ENCODE measurements around the gene MIPOL1.
A peak's percentile ranks its signal among the peaks of the same experiment; 100 is the strongest.
"Not testable (repeated sequence)": the region's sequence is repeated elsewhere in the genome, so short reads cannot be mapped to it uniquely, and the experiment has no call there.

MIPOL1 gene, protein sequence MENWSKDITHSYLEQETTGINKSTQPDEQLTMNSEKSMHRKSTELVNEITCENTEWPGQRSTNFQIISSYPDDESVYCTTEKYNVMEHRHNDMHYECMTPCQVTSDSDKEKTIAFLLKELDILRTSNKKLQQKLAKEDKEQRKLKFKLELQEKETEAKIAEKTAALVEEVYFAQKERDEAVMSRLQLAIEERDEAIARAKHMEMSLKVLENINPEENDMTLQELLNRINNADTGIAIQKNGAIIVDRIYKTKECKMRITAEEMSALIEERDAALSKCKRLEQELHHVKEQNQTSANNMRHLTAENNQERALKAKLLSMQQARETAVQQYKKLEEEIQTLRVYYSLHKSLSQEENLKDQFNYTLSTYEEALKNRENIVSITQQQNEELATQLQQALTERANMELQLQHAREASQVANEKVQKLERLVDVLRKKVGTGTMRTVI

DNA sequence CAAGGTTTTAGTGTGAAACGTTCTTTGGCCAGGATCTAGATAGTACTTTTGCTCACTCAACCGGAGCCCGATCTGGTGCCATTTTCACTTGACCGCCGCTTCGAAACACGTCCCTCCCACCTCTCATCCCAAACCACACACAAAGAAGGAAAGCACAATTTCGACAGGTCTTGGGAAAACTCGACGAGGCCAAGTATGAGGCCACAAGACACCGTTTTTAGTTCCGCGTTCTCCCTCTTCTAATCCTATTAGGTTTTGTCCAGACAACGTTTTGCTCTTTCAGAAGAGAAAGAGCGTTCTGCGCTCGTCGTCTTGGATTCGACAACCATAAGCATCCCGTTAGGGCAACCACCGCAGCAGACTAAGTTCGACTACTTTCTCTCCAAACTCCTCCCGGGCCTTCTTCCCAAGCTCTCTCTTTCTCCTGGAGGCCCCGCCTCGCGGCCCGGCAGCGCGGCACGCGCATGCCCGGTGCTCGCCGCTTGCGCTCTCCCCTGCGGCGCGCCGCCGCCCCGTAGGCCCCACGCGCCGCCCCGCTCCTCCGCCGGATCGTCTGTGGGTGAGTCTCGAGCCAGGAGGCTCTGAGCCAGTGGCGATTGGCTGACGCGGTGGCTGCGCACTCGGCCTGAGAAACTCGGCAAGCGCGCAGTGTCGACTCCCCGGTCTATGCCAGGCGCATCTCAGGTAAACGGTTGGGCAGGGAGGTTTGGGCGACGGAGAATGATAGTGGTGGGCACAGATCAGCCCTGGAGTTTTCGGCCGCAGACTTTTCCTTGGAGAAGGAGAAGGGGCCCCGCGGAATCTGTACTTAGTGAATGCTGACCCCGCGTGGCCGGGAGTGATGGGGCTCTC lies at the start of gene MIPOL1:
TSS of gene MIPOL1 (plus strand) at position 517 of the 852 bp plus-strand sequence. CDS start 49,952 bp downstream, outside the sequence.
- peak; percentile 84 for DNase-seq (ENCODE audit: low read depth, low spot score)

DNA sequence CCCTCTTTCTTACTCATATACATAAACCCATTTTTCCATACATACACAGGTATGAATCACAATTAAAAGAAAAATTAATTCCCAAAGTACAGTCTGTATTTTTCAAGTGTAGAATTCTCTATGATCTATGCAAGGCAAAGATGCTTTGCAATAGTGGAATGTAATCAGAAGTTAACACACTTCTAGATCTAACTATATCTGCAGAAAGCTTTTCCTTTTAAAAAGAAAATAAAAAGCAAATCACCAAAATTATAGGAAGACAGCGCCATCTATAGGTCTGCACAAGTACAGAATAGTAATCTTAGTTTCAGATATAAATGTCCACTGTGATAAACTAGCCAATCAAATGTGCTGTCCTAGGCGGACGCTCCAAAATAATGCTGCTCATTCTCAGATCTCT lies 47.3 kb upstream of the MIPOL1 start:
- DNase-seq (ENCODE audit: low read depth, low spot score): no peak

DNA sequence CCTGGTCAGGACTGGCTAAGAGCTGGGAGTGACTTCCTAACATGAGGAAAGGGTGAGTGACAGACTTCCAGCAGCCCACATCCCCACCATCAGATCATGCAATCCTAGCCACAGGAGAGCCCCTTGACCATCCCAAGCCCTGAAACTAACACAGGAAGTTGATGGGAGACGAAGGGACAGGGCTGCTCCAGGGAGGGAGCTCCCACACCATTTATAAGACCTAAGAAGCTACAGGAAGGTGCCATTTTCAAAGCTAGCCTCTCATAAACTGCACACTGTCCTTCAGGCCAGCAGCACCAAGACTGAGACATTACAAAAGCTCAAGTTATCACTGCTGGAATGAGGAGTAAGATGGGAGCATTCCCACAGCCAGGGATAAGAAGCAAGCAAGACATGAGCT lies 44.7 kb upstream of the MIPOL1 start:
- DNase-seq (ENCODE audit: low read depth, low spot score): no peak

DNA sequence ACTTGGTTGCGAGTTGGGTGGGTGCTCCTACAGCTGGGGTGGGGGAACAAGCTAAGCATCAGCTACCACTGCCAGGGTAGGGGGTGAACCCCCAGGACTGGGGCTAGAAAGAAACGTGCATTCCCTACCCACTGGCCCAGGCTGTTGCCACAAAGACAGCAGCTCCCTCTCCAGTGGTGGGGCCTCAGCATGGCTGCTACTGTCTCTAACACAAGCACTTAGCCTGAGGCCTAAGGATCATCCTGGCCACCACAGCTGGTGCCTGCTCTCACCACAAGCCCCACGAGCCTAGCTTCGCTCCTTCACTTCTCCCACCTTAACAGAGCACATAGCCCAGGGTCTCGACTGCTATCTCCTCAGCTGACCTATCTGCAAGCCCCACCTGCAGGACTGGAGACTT lies 44.3 kb upstream of the MIPOL1 start:
- DNase-seq (ENCODE audit: low read depth, low spot score): no peak

DNA sequence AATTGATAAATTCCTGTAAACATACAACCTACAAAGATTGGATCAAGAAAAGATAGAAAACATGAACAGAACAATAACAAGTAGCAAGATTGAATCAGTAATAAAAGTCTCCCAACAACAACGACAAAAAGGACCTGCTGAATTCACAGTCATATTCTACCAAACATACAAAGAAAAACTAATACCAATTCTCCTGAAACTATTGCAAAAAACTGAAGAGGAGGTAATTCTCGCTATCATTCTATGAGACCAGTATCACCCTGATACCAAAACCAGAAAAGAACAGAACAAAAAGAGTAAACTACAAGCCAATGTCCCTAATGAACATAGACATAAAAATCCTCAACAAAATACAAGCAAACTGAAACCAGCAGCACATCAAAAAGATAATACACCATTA lies 39.8 kb upstream of the MIPOL1 start:
- no peak for DNase-seq (ENCODE audit: low read depth, low spot score)

DNA sequence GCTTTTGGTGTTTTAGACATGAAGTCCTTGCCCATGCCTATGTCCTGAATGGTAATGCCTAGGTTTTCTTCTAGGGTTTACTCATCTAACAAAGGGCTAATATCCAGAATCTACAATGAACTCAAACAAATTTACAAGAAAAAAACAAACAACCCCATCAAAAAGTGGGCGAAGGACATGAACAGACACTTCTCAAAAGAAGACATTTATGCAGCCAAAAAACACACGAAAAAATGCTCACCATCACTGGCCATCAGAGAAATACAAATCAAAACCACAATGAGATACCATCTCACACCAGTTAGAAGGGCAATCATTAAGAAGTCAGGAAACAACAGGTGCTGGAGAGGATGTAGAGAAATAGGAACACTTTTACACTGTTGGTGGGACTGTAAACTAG lies 35.4 kb upstream of the MIPOL1 start:
- not testable (repeated sequence) for DNase-seq (ENCODE audit: low read depth, low spot score)

DNA sequence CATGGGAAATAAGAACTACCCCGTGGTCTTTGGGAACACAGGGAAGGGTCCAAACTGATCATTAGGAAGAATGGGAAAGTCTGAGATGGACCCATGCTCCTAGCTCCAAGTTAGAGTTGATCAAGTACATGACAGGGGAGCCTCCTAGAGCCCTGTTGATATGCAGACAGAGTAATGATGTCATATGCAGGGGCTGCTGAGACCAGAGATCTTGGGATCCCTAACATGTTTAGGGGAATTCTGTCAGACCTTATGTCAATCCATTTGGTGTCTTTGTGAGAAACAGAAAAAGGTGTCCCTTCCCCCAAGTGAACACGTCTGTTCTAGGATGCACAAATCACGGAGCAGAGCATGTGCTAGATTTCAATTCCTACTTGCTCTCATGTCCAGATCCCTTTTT lies 31.9 kb upstream of the MIPOL1 start:
- no peak for DNase-seq (ENCODE audit: low read depth, low spot score)

DNA sequence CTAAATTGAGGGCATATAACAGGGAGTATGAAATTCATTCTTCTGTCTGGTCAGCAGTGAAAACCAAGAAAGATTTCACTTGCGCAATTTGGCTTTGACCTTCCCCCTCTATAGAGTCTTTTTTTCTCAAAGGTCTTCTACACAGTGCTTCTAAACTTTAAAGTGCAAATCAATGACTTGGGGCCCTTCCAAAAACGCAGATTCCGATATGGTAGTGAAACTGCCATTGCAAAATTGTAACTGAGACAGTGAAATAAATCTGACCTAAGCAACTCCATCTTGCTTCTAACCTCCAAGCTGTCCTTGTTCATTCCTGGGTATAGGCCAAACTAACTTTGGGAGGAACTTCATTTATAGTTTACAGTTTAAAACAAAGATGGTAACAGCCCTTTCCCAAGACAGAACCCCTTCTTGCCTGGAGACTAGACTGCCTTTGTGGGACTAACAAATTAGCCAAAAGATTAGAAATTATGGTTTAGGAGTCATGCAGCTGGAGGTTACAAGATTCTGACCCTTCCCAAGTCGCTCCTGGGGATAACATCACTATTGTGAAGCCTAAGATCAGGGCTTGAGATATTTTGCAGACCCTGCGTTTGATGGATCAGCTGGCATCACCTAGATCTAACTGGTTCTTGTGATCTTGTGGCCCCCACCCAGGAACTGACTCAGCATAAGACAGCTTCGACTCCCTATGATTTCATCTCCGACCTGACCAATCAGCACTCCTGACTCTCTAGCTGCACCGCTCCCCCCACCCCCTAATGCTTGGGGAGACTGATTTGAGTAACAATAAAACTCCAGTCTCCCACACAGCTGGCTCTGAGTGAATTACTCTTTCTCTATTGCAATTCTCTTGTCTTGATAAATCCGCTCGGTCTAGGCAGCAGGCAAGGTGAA lies 30.3 kb upstream of the MIPOL1 start:
- no peak for DNase-seq (ENCODE audit: low read depth, low spot score)

DNA sequence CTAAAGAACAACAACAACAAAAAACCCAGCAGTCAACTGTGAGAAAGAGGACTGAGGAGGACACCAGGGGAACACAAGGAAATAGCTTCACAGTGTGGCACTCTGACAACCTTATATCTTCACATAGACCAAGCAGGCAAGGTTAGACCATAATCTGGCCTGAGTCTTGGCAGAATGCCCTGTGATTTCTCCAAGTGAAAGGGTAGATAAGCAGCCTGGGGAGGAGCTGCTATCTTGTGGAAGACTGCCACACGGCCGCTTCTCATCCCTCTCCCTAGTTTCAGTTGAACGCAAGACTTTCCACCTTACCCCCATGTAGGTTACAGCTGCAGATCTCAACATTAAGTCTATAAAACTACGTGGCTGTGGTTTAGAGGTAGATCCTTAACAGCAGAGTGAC lies 29.0 kb upstream of the MIPOL1 start:
- no peak for DNase-seq (ENCODE audit: low read depth, low spot score)

DNA sequence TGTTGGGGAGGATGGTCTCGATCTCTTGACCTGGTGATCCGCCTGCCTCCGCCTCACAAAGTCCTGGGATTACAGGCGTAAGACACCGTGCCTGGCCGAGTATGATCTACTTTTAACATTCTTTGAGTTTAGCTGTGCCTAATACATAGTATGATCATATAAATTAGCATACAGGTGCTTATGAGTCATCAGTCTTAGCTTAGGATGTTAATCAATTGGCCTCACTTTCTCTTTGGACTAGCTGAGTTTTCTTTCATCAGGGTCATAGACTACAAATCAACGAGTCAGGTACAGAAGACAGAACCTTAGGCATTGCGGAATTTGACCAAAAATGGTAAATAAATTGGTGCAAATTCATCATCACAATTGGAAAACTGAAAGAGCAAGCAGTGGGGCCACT lies 27.5 kb upstream of the MIPOL1 start:
- no peak for DNase-seq (ENCODE audit: low read depth, low spot score)

DNA sequence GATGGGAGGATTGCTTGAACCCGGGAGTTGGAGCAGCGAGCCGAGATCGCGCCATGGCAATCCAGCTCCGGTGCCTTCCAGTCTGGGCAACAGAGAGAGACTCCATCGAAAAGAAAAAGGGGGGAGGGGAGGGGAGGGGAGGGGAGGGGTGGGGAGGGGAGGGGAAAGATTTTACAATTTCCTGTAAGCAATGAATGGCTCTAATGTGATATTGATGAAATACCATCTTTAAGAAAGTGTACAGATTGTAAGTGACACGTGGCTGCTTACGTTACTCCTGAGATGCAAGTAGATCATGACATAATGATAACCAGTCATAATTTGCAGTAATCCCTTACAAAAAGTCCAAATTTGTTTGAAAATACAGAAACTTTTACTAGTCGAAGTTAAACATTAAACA lies 26.7 kb upstream of the MIPOL1 start:
- DNase-seq (ENCODE audit: low read depth, low spot score): no peak

DNA sequence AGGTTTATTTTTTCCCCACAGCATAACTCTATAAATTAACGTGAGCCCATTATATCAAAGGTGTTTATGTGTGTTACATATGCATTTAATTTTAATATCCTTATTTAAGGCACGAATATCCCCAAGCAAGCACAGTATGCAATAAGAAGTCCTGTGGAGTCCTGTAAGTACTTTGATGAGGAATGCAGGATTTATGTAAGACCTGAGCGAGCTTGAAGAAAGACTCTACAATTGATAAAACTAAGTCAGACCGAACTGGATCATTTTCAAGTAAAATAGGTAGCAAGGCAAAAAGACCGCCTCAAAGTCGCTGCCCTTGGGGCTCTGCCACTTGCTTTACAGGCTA lies 26.1 kb upstream of the MIPOL1 start:
- DNase-seq (ENCODE audit: low read depth, low spot score): no peak

DNA sequence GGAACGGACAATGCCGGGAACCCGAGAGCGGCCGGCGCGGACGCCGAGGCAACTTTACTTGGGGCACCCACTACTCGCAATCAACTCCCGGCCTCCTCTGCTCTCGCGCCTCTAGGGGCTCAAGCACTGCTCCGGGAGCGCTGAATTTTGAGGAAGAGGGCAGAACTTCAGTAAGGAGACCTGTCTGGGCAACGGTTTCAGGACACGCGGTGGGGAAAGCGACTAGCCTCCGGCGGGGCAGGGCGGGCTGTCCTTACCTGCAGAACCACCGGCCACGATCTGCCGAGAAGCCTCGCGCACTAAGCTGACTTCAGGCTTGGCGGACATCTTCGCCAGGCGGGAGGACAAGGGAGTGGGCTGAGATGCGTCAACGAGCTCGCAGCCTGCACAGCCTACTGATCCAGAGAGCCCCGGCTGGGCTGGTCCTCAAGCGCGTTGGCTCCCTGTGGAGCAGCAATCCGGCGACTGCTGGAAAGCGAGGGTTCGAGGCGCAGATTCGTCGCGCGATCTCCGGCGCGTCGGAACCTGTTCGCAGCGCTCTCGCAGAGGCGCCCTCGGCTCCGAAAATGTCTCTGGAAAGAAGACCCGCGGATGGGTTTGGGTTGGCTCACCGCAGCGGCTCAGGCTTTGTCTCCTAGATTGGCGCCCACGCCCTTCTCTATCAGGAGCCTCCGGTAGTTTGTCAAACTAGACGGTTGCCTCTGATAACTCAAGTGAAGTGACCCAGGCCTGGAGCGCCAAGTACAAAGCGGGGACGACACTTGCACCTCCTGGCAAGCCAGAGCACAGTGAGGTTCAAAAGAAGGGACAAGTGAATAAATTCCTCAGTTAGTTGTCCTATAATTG lies 25.5 kb upstream of the MIPOL1 start, which contains the start of gene SLC25A21:
TSS of gene SLC25A21 (minus strand) at position 583 of the 846 bp plus-strand sequence.
- peak; percentile 89 for DNase-seq (ENCODE audit: low read depth, low spot score)

DNA sequence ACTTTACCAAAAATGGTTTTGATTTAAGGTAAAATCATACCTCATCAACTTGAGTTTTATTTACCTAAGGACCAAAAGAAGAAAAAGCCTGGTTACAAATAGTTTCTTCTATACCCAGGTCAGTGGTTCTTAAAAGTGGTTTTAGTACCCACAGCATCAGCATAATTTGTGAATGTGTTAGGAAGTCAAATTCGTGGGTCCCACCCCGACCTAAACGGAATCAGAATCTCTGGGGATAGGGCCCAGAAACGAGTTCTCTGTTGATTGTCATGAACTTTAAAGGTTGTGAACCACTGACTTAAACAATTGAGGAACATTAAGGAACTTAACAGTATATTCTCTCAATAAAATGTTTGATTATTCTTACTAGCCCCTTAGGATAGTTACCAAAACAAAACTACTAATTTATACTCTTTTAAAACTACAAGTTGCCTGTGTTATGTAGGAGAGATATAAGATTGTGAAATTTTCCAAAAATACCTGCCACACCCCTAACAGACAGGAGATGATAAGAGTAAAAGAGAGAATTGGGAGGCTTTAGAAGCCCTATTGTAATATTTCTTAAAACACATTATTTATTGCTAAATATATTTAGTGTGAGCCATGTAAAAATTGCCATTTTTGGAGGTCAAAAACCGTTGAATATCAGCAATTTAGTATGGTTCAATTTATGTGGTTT lies 24.7 kb upstream of the MIPOL1 start:
- DNase-seq (ENCODE audit: low read depth, low spot score): no peak

DNA sequence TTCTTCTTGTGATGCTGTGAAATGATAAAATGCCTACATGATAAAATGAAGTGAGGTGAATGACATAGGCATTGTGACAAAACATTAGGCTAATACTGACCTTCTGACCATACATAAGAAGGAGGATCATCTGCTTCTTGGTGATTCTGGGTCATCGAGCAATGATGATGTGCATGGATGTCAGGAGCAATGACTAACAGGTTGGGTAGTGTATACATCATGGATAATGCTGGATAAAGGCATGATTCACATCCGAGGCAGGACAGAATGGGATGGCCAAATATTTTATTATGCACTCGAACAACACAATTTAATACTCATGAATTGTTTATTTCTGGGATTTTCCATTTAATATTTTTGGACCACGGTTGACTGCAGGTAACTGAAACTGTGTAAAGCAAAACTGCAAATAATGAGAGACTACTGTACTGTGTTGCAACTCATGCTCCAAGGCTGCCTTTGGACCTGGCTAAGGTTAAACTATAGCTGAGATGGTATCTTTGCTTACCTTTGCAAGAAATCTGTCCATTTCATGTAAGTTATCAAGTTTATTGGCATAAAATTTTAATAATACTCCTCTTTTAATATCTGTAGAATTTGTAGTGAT lies 17.7 kb upstream of the MIPOL1 start:
- no peak for DNase-seq (ENCODE audit: low read depth, low spot score)

DNA sequence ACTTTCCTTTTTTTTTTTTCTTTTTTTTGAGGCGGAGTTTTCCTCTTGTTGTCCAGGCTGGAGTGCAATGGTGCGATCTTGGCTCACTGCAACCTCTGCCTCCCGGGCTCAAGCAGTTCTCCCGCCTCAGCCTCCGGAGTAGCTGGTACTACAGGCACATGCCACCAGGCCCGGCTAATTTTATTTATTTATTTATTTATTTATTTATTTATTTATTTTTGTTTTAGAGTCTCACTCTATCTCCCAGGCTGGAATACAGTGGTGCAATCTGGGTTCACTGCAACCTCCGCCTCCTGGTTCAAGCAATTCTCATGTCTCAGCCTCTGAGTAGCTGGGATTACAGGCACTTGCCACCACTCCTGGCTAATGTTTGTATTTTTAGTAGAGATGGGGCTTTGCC lies 16.9 kb upstream of the MIPOL1 start:
- DNase-seq (ENCODE audit: low read depth, low spot score): not testable (repeated sequence)

DNA sequence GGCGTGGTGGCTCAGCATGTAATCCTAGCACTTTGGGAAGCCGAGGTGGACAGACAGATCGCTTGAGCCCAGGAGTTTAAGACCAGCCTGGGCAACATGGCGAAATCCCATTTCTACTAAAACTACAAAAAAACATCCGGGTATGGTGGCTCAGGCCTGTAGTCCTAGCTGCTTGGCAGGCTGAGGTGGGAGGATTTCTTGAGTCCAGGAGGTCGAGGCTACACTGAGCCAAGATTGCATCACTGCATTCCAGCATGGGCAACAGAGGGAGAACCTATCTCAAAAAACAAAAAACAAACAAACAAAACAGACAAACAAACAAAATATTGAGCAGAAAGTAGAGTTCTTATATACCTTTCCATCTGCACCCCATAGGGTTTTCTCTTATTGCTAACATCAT lies 16.3 kb upstream of the MIPOL1 start:
- no peak for DNase-seq (ENCODE audit: low read depth, low spot score)

DNA sequence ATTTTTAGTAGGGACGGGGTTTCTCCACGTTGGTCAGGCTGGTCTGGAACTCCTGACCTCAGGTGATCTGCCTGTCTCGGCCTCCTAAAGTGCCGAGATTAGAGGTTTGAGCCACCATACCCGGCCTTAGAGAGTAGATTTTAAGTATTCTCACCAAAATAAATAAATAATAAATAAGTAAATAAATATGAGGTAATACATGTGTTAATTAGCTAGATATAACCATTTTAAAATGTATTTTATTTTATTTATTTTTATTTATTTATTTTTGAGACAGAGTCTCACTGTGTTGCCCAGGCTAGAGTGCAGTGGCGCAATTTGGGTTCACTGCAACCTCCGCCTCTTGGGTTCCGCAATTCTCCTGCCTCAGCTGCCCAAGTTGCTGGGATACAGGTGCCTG lies 13.2 kb upstream of the MIPOL1 start:
- not testable (repeated sequence) for DNase-seq (ENCODE audit: low read depth, low spot score)

DNA sequence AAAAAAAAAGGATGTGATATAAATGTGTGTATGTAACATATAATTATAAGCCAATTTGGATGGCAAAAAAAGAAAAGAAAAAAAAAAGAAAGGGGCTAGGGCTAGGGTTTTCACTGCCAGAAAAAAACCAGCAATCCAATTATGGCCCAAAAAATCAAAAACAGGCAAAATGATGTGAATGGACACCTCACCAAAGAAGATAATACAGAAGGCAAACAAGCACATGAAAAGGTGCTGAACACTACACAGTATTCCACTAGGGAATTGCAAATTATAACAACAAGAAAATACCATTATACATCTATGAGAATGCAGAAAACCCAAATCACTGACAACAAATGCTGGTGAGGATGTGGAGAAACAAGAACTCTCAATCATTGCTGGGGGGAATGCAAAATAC lies 12.1 kb upstream of the MIPOL1 start:
- no peak for DNase-seq (ENCODE audit: low read depth, low spot score)

DNA sequence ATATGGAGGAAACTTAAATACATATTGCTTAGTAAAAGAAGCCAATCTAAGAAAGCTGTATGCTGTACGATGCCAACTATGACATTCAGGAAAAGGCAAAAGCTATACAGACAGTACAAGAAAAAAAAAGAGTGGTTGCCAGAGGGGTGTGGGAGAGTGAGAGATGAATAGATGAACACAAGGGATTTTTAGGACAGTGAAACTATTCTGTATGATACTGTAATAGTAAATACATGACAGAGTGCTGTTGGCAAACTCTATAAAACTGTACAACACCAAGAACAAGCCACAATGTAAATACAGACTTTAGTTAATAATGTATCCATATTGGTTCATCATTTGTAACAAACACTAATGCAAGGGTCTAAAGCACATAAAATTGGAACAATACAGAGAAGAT lies 10.9 kb upstream of the MIPOL1 start:
- DNase-seq (ENCODE audit: low read depth, low spot score): no peak
